Right lobe of liver (tissue), 6 donors: ENCODE results near the gene FSTL4. TPM values are rescaled to one million over a fixed set of nuclear protein-coding genes. Genes with fewer than 3 reads are reported as not detected.

Experiments used
- ATAC-seq, 4 donors: fragments of 200-7000 bp; cut with Tn5 transposase; one replicate each; pipeline ENCODE4 v1.9.1; 2020; ENCODE audit warnings: mild to moderate bottlenecking in 4 of 4, moderate library complexity in 4 of 4
- DNase-seq, 3 donors: peaks; one replicate each; pipeline ENCODE4 v3.0.0-alpha.2; 2020
- H3K27ac ChIP-seq, 3 donors: fragments of 200-600 bp; one replicate each; pipeline ENCODE4 v1.8.0; 2022
- H3K27me3 ChIP-seq, 2 donors: fragments of 200-600 bp; one replicate each; pipeline ENCODE4 v1.8.0; 2022
- H3K36me3 ChIP-seq, 4 donors: fragments of 200-600 bp; sonication (generic) in 1 of 4; one replicate each; pipeline versions ENCODE4 v1.5.1 to v1.8.0; 2017 to 2022; ENCODE audit warnings: control low read depth in 1 of 4
- H3K4me1 ChIP-seq, 4 donors: fragments of 200-600 bp; sonication (generic) in 1 of 4; one replicate each; pipeline versions ENCODE4 v1.5.1 to v1.8.0; 2017 to 2022; ENCODE audit warnings: control low read depth in 1 of 4
- H3K4me3 ChIP-seq, 3 donors: fragments of 200-600 bp; one replicate each; pipeline ENCODE4 v1.8.0; 2022
- H3K9me3 ChIP-seq, 4 donors: fragments of 200-600 bp; sonication (generic) in 1 of 4; one replicate each; pipeline versions ENCODE4 v1.5.1 to v1.8.0; 2017 to 2022; ENCODE audit warnings: control low read depth in 1 of 4
- POLR2A ChIP-seq: fragments of 450-650 bp; IDR thresholded peaks from one replicate; pipeline ENCODE4 v1.6.1; 2017; ENCODE audit warnings: antibody characterized with exemption, mild to moderate bottlenecking
- WGBS: methylation state at CpG from one replicate; pipeline ENCODE4 v1.1.6; 2018; ENCODE audit warnings: low coverage, low lambda C conversion rate; ENCODE audit not compliant: insufficient coverage; ENCODE audit errors: missing lambda C conversion rate; 5-methylcytosine and 5-hydroxymethylcytosine counted together
- intact Hi-C, 2 donors: fragments of 100-400 bp; cut with DNase I; formaldehyde crosslinking; loops; one replicate each; pipeline versions ENCODE4 v1.11.2 to v1.14.1; 2022
- total RNA-seq, 6 experiments: library from RNA; depleted of rRNA in 2 of 6; stranded (reverse); fragments of >200 nt in 2 of 6; fragmentation: NEBNext Ultra II Directional in 3 of 6; extraction: Animal tissue kit (Norgen Biotek cat#: 25700) in 3 of 6; gene quantifications; one replicate each; pipeline versions ENCODE4 v1.1.0 to v1.2.4, GENCODE V29; 2016 to 2023
- TF ChIP-seq, protein P1 (sequence below), 4 donors: fragments of 200-600 bp in 3 of 4; fragments of 450-650 bp in 1 of 4; IDR thresholded peaks; one replicate each; pipeline versions ENCODE4 v1.5.1 to v1.8.0; 2016 to 2022; ENCODE audit warnings: antibody characterized with exemption in 4 of 4, mild to moderate bottlenecking in 2 of 4
- donor health status: DM: no; HTN: yes; CAD: no.
- donor health status: DM: no; HTN: no; CAD: no.
- donor health status: DM: no; HTN: no; CAD: no.
- donor health status: DM: no; HTN: yes; CAD: no.
- donor health status: DM: no; HTN: yes; CAD: no.

The FSTL4 gene
- total RNA-seq, 6 experiments from 2014 or later = 0.62 to 1.3 (median 0.80) TPM; not detected in 3

GRCh38 chr5:133497608-133498348 is 114.6 kb downstream of the FSTL4 start:
- no peak for DNase-seq
- no peaks in the 10 kb centered on the region for H3K27me3 ChIP-seq
- no peaks in the 10 kb centered on the region for H3K4me1 ChIP-seq
- WGBS = 61% methylated on average over 4 of the region's 6 CpGs
- H3K27ac ChIP-seq = no peak overlapping the region
- no peaks in the 10 kb centered on the region for H3K9me3 ChIP-seq
- no peak overlapping the region for H3K4me3 ChIP-seq
- no peak for ATAC-seq
- H3K36me3 ChIP-seq = no peaks in the 10 kb centered on the region
- TF ChIP-seq, protein P1, sequence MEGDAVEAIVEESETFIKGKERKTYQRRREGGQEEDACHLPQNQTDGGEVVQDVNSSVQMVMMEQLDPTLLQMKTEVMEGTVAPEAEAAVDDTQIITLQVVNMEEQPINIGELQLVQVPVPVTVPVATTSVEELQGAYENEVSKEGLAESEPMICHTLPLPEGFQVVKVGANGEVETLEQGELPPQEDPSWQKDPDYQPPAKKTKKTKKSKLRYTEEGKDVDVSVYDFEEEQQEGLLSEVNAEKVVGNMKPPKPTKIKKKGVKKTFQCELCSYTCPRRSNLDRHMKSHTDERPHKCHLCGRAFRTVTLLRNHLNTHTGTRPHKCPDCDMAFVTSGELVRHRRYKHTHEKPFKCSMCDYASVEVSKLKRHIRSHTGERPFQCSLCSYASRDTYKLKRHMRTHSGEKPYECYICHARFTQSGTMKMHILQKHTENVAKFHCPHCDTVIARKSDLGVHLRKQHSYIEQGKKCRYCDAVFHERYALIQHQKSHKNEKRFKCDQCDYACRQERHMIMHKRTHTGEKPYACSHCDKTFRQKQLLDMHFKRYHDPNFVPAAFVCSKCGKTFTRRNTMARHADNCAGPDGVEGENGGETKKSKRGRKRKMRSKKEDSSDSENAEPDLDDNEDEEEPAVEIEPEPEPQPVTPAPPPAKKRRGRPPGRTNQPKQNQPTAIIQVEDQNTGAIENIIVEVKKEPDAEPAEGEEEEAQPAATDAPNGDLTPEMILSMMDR (IDR thresholded peaks at IDR 0.05) = no peak
- no peak for TF ChIP-seq POLR2A
- intact Hi-C loops = no loop called here

GRCh38 chr5:133496631-133497030 is 115.7 kb downstream of the FSTL4 start:
- Histone ChIP-seq H3K4me1 (no peaks in the 10 kb centered on the region), H3K27me3 (no peaks in the 10 kb centered on the region), H3K4me3 (no peak overlapping the region), H3K27ac (no peak overlapping the region), H3K9me3 (no peaks in the 10 kb centered on the region), H3K36me3 (no peaks in the 10 kb centered on the region)
- ATAC-seq = peak in 1 of 4 donors; percentile 36
- WGBS = 72% methylated on average over 2 of the region's 7 CpGs
- intact Hi-C loops = no loop called here
- DNase-seq = no peak
- no peak for TF ChIP-seq POLR2A
- TF ChIP-seq, protein P1 (IDR thresholded peaks at IDR 0.05) = no peak

GRCh38 chr5:133494923-133495246 is 117.5 kb downstream of the FSTL4 start:
- ATAC-seq (no peak), DNase-seq (no peak)
- Histone ChIP-seq H3K4me1 (no peaks in the 10 kb centered on the region), H3K36me3 (no peaks in the 10 kb centered on the region), H3K27me3 (no peaks in the 10 kb centered on the region), H3K27ac (no peak overlapping the region), H3K4me3 (no peak overlapping the region), H3K9me3 (peaks cover 0 to 7% (median 0%) of the 10 kb centered on the region in 4 donors)
- intact Hi-C loops = no loop called here
- no peak for TF ChIP-seq POLR2A
- TF ChIP-seq, protein P1 (IDR thresholded peaks at IDR 0.05) = no peak
- 59% methylated on average over 4 of the region's 8 CpGs for WGBS

DNA sequence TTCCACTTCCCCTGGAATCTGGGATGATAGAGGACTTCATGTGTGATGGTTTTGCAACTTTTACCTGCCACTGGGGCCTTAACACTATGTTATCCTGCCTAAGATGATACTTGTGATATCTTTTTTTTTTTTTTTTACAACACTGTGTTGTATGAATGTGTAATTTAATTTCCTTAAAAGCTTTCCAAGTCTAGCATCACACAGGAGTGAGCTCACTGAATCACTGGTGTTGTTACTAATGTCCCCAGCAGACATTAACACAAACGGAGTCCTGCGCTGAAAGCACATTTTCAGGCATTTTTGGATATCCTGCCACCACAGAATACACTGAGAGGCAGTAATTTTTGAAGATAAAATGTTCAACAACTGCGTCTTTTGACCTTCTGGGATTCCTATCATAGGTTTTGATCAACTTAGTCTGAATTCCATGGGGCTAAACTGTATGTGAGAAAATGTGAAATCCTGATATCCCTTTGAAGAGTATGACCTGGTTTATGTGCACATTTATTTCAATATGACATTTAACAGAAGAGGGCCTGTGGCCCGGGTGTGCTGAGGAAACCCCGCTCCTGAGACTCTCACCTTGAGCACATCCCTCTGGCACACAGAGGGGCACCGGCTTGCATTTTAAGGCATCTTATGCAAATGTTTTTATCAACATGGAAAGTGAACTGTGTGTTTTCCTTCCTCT is 118.0 kb downstream of the FSTL4 start:
- H3K4me1 ChIP-seq = no peaks in the 10 kb centered on the region
- 76% methylated on average over 6 of the region's 6 CpGs for WGBS
- no peak overlapping the region for H3K27ac ChIP-seq
- DNase-seq (no peak), ATAC-seq (no peak)
- no peaks in the 10 kb centered on the region for H3K36me3 ChIP-seq
- H3K4me3 ChIP-seq = no peak overlapping the region
- TF ChIP-seq, protein P1 (IDR thresholded peaks at IDR 0.05) = no peak
- no peak for TF ChIP-seq POLR2A
- intact Hi-C loops = no loop called here
- peaks cover 0 to 7% (median 0%) of the 10 kb centered on the region in 4 donors for H3K9me3 ChIP-seq
- H3K27me3 ChIP-seq = no peaks in the 10 kb centered on the region
